ENCODE data around the gene TAOK3.

TAOK3 gene

DNA sequence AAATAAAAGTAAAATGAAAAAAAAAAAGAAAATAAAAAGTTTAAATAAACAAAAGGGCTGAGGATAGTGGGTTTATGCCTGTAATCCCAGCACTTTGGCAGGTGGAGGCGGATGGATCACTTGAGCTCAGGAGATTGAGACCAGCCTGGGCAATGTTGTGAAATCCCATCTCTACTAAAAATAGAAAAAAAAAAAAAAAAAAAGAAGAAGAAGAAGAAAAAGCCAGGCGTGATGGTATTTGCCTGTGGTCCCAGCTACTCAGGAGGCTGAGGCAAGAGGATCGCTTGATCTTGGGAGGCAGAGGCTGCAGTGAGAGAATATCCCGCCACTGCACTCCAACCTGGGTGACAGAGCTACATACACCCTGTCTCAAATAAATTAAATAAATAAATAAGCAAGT, 3.9 kb downstream of the TAOK3 start:
- no peak overlapping the region for H3K4me3 ChIP-seq (ENCODE audit: low read depth, low read length)
- DNase-seq (ENCODE audit: low read depth) = peak; percentile 43
- TF ChIP-seq, protein P1, sequence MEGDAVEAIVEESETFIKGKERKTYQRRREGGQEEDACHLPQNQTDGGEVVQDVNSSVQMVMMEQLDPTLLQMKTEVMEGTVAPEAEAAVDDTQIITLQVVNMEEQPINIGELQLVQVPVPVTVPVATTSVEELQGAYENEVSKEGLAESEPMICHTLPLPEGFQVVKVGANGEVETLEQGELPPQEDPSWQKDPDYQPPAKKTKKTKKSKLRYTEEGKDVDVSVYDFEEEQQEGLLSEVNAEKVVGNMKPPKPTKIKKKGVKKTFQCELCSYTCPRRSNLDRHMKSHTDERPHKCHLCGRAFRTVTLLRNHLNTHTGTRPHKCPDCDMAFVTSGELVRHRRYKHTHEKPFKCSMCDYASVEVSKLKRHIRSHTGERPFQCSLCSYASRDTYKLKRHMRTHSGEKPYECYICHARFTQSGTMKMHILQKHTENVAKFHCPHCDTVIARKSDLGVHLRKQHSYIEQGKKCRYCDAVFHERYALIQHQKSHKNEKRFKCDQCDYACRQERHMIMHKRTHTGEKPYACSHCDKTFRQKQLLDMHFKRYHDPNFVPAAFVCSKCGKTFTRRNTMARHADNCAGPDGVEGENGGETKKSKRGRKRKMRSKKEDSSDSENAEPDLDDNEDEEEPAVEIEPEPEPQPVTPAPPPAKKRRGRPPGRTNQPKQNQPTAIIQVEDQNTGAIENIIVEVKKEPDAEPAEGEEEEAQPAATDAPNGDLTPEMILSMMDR (IDR thresholded peaks at IDR 0.05; ENCODE audit: low read depth, low read length) = no peak
- TF ChIP-seq MYC (IDR thresholded peaks at IDR 0.05; ENCODE audit: low read depth, low read length) (no peak), POLR2A (IDR thresholded peaks at IDR 0.05; ENCODE audit: extremely low read depth, insufficient read length) (no peak)
- TF ChIP-seq, protein P2, sequence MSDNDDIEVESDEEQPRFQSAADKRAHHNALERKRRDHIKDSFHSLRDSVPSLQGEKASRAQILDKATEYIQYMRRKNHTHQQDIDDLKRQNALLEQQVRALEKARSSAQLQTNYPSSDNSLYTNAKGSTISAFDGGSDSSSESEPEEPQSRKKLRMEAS (IDR thresholded peaks at IDR 0.05; ENCODE audit: low read depth, low read length) = no peak

DNA sequence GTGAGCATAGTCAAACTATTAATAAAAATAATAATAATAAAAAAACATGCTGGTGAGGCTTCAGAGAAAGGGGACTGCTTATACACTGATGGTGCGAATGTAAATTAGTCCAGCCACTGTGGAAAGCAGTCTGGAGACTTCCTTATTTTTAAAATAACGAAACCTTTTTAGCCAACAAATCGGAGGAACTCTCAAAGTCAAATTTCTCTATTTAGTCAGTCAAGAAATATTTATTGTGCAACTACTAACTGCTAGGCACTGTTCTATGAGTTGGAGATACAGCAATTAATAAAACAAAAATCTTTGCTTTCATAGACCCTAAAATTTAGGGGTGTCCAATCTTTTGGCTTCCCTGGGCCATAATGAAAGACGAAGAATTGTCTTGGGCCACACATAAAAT, 10.8 kb downstream of the TAOK3 start:
- peak; percentile 40 for DNase-seq (ENCODE audit: low read depth)
- TF ChIP-seq, protein P2 (IDR thresholded peaks at IDR 0.05; ENCODE audit: low read depth, low read length) = no peak
- TF ChIP-seq MYC (IDR thresholded peaks at IDR 0.05; ENCODE audit: low read depth, low read length) = no peak
- TF ChIP-seq POLR2A (IDR thresholded peaks at IDR 0.05; ENCODE audit: extremely low read depth, insufficient read length) = no peak
- TF ChIP-seq, protein P1 (IDR thresholded peaks at IDR 0.05; ENCODE audit: low read depth, low read length) = no peak

DNA sequence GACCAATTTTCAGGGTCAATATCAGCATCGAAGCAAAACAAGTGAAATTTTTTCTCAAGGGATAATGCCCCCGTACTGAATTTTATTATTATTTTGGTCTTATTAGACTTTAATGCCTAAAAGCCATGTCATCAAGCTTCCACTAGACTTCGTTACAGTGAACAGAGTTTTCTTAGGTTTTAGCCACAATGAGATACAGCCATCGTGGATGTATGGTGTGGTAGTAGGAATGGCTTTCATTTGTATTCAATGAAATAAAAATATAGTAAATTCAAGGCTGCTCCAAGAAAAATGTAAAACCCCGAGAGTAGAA, 11.7 kb downstream of the TAOK3 start:
- no peak for DNase-seq (ENCODE audit: low read depth)
- no peak overlapping the region for H3K4me3 ChIP-seq (ENCODE audit: low read depth, low read length)
- no peak for TF ChIP-seq MYC (IDR thresholded peaks at IDR 0.05; ENCODE audit: low read depth, low read length)
- TF ChIP-seq, protein P1 (IDR thresholded peaks at IDR 0.05; ENCODE audit: low read depth, low read length) = no peak
- TF ChIP-seq, protein P2 (IDR thresholded peaks at IDR 0.05; ENCODE audit: low read depth, low read length) = no peak
- TF ChIP-seq POLR2A (IDR thresholded peaks at IDR 0.05; ENCODE audit: extremely low read depth, insufficient read length) = no peak

More for the DNA sequence above, 10.8 kb downstream of the TAOK3 start:
- no peak overlapping the region for H3K4me3 ChIP-seq (ENCODE audit: low read depth, low read length)

GRCh38 chr12:118359541-118359915, 13.2 kb downstream of the TAOK3 start:
- H3K4me3 ChIP-seq (ENCODE audit: low read depth, low read length) = peak overlapping the region; percentile 74
- DNase-seq (ENCODE audit: low read depth) = peak; percentile 84
- TF ChIP-seq MYC (IDR thresholded peaks at IDR 0.05; ENCODE audit: low read depth, low read length) (peak; percentile 69), POLR2A (IDR thresholded peaks at IDR 0.05; ENCODE audit: extremely low read depth, insufficient read length) (peak; percentile 38)
- TF ChIP-seq, protein P2 (IDR thresholded peaks at IDR 0.05; ENCODE audit: low read depth, low read length) = peak; percentile 68
- TF ChIP-seq, protein P1 (IDR thresholded peaks at IDR 0.05; ENCODE audit: low read depth, low read length) = no peak

DNA sequence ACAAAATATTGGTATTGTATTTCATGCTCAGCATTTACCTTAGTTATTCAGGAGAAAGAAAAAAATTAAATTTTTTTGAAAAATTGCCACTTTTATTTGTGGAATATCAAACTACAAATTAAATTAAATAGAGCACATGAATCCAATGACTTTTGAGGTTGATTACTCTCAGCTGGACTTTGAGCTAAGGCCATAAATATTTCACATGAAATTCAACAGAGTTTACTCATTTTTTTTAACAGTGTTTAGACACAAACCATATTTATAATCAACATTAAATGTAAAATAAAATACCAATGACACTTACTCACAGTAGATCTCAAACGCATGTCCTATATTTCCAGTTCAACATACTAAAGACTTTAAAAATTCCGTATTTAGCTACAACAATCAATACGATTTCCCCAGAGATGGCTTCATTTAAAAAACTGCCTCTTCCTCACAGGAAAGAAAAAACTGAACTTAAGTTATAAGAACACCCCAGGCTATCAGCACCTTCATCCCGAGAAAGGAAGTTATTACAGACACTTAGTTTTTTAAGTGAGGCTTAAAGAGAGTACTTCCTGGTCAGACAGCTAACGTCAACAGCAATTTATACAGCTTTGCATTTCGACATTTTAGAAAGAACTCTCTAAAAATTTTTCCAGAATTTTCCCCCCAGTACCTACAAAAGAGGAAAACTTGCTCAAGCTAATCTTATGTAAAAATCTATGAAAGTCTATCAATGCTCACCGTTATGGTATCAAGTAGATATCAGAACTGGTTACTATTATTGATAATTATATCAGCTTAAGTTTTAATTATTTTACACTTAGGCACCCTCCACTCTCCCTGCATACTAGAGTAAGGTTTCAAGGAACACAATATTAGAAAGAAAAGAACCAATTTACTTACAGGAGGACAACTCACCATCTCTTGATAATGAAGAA, 13.8 kb downstream of the TAOK3 start:
- DNase-seq (ENCODE audit: low read depth) = peak; percentile 82
- H3K4me3 ChIP-seq (ENCODE audit: low read depth, low read length) = peak overlapping the region; percentile 74
- TF ChIP-seq, protein P1 (IDR thresholded peaks at IDR 0.05; ENCODE audit: low read depth, low read length) = no peak
- TF ChIP-seq MYC (IDR thresholded peaks at IDR 0.05; ENCODE audit: low read depth, low read length) (no peak), POLR2A (IDR thresholded peaks at IDR 0.05; ENCODE audit: extremely low read depth, insufficient read length) (peak; percentile 26)
- TF ChIP-seq, protein P2 (IDR thresholded peaks at IDR 0.05; ENCODE audit: low read depth, low read length) = no peak; the same call in 1 of the 2 replicates
